ENCODE data around the gene METTL21C.

The METTL21C gene

GRCh38 chr13:102697929-102698648, 3.2 kb upstream of the METTL21C start:
- DNase-seq, result no peak

GRCh38 chr13:102697264-102697663, 2.4 kb upstream of the METTL21C start:
- no peak for DNase-seq

GRCh38 chr13:102696465-102696864, 1.6 kb upstream of the METTL21C start:
- no peak for DNase-seq

GRCh38 chr13:102693776-102694175, 1.1 kb downstream of the METTL21C start:
- no peak for DNase-seq

DNA sequence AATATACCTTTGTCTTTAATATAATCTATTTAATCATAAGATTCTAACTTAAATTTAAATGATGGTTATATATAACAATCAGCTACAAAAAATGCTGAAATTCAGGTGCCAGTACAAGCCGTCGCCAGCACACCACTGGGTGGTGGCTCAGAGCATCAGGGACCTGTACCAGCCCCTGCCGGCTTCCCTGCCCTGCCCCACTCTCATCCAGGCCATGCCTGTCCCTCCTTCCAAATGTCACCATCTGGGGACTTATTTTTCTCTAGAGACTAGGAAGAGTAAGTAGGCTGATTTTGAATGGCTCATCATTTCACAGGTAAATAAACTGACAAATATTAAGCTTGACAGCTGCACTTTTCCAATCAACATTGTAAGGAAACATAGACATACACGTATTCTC, 1.6 kb downstream of the METTL21C start:
- no peak for DNase-seq

GRCh38 chr13:102692491-102692826, 2.4 kb downstream of the METTL21C start:
- no peak for DNase-seq

GRCh38 chr13:102690883-102691282, 4.0 kb downstream of the METTL21C start:
- DNase-seq, result no peak

DNA sequence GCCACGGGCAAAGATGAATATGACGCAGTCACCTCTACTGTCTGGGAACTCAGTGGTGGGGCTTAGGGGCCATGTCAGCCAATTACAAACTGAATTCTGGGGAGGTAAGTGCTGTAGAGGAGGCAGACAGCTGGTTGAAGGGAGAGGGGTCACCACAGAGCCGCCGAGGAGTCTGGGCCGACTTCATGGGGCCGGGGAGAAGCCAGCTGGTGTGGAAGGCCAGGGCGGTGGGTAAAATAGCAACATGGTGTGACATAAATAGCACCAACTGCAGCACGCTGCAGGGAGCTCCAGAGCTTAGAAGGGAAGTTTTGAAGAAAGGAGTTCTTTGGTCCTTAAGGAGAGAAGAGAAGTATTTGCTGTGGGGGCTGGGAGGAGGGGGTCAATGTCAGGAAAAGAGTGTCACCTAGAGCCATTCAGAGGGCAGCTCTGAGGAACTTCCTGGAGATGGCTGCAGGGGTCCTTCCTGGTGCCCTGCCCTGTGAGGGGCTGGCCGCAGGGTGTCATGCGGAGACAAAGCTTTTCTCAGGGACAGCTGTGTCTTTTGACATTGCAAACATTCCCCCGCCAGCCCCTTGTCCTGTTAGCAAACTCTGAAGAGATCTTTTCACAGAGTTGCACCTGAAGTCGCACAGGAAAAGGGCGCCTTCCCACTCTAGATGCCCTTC, 6.4 kb downstream of the METTL21C start:
- DNase-seq, result no peak

DNA sequence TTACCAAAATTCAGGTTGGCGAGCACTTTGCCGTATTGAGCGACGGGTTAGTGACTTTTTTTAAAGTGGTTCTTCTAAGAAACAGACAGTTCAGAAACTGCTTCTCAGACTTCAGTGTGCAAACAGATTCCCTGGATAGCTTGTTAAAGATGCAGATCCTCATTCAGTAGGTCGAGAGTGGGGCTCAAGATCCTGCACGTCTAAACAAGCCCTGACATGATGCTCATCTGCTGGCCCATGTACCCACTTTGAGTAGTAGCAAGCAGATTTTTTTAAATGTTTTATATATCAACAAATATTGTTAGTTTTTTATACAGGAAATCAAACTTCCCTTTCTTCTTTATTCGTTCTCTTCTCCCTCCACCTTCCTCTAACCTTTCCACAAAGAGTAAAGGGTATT, 7.3 kb downstream of the METTL21C start:
- DNase-seq, result no peak

DNA sequence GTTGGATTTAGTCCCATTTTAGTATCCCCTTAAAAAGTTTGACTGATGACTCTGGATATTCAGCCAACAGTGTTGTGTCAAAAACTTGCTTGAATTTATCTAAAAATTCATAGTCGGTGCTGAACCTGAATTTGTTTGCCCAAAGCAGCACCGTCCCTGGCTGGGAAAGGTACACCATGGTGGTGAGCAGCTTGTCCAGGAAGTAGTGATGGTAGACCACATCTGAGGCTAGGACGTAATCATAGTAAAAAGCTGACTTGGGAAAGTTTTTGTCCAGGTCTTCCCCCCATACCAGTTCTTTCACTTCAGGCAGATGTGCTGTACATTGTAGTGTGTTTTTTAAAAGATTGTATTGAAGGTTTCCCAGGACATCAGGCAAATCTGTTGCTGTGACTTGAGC, 8.8 kb downstream of the METTL21C start:
- DNase-seq, result no peak

GRCh38 chr13:102683637-102684036, 11.2 kb downstream of the METTL21C start:
- no peak for DNase-seq

DNA sequence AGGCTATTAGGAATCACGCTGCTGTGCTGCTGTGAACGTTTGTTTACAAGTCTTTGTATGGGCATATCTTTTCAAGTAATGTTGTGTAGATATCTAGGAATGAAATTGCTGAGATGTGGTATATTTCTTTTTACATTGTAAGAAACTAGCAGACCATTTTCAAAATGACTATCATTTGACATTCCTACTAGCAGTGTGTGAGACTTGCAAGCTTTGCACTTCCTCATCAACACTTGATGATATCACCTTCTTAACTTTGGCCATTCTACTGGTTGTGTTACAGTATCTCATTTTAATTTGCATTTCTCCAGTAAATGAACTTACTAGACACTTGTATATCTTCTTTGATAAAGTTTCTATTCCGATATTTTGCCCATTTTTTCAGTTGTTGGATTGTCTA, 12.1 kb downstream of the METTL21C start:
- no peak for DNase-seq

DNA sequence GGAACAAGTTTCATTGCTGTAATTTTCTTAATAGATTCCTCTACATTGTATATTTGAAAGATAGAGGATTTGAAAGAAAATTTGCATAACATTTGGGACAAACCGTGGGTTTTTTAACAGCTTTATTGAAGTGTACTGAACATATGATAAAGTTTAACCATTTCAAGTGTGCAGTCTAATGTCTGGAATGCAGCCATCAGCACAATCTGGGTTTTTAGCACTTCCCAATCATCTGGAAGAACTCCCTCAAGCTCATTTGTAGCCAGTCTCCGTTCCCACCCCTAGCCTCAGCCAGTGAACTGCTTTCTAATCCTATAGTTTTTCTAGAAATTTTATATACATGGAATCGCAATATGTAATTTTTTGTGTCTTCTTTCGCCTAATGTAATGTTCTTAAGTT, 12.6 kb downstream of the METTL21C start:
- DNase-seq, result no peak

GRCh38 chr13:102680842-102681740, 13.8 kb downstream of the METTL21C start:
- no peak for DNase-seq

GRCh38 chr13:102680133-102680717, 14.6 kb downstream of the METTL21C start:
- no peak for DNase-seq

DNA sequence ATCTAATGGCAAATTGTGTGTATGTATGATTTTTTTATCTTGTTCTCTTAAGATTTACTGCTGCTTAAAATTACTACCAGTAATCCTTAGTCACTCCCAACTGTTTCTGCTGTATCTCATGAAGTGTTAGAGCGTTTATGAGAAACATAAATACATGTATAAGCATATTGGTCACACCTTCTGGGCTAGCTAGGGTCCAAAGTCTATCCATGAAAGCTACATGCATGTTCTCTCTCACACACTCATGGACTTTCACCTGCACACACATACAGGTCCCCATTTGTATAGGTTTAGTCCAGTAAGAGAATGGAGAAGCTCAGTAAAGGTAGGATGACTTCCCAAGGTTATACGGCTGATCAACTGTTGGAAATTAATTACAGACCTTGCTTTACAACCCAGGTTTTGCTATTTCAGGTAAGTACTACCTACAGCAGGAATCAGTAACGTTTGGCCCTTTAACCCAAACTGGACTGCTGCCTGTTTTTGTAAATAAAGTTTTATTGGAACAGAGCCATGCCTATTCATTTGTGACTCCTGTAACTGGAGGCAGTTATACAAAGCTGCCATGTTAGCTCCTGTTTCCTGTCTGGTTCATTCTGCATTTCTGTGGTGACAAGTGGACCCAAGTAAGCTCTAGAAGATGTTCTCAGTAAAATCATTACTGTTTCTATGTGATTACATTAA, 15.3 kb downstream of the METTL21C start:
- DNase-seq, result no peak

- no peak for DNase-seq
Measured at GRCh38 chr13:102678339-102679107, 16.3 kb downstream of the METTL21C start.

GRCh38 chr13:102677122-102677521, 17.7 kb downstream of the METTL21C start:
- no peak for DNase-seq

GRCh38 chr13:102675115-102675514, 19.7 kb downstream of the METTL21C start:
- DNase-seq, result no peak

- DNase-seq, result no peak
Measured at GRCh38 chr13:102670130-102670529, 24.7 kb downstream of the METTL21C start.

DNA sequence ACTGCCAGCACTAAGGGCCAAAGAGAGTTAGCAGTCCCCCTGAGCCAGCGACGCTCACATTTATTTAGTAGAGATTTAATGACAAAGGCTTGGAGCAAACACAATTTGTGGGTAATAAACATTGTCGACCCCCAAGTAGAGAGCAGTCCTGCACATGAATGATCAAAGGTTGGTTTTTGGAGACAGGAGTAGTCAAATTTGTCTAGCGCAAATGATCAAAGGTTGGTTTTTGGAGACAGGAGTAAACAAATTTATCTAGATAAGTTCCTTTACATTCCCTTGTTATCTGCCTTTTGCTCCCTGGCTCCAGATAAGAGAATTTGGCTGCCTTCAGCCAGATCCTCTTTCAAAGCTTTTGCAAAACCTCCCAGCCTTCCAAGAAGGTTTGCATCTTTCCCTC, 26.9 kb downstream of the METTL21C start:
- DNase-seq, result no peak
